Muscle layer of duodenum (tissue), 2 donors: ENCODE data around the gene TMPRSS4.

ENCODE experiments used
- H3K27ac ChIP-seq: one replicate; pipeline ENCODE4 v1.7.0; 2013; ENCODE audit warnings: mild to moderate bottlenecking, low read length
- H3K27me3 ChIP-seq: one replicate; pipeline ENCODE4 v1.7.0; 2013; ENCODE audit warnings: low read depth, mild to moderate bottlenecking, control low read depth, low read length
- H3K36me3 ChIP-seq, 2 donors: one replicate each; pipeline ENCODE4 v1.7.0; 2013; ENCODE audit warnings: low read length in 2 of 2, control low read depth in 1 of 2, mild to moderate bottlenecking in 1 of 2; ENCODE audit not compliant: insufficient read depth in 2 of 2, control insufficient read depth in 1 of 2
- H3K4me1 ChIP-seq, 2 donors: one replicate each; pipeline ENCODE4 v1.7.0; 2013; ENCODE audit warnings: low read length in 2 of 2, mild to moderate bottlenecking in 2 of 2, control low read depth in 1 of 2, moderate library complexity in 1 of 2; ENCODE audit not compliant: insufficient read depth in 2 of 2, control insufficient read depth in 1 of 2
- H3K4me3 ChIP-seq, 2 donors: one replicate each; pipeline ENCODE4 v1.7.0; 2013; ENCODE audit warnings: low read length in 2 of 2, low read depth in 1 of 2, mild to moderate bottlenecking in 1 of 2
- H3K9me3 ChIP-seq, 2 donors: one replicate each; pipeline ENCODE4 v1.7.0; 2013; ENCODE audit warnings: low read length in 2 of 2, control low read depth in 1 of 2, mild to moderate bottlenecking in 1 of 2; ENCODE audit not compliant: control insufficient read depth in 1 of 2
- donor health status: healthy.

TMPRSS4 gene

DNA sequence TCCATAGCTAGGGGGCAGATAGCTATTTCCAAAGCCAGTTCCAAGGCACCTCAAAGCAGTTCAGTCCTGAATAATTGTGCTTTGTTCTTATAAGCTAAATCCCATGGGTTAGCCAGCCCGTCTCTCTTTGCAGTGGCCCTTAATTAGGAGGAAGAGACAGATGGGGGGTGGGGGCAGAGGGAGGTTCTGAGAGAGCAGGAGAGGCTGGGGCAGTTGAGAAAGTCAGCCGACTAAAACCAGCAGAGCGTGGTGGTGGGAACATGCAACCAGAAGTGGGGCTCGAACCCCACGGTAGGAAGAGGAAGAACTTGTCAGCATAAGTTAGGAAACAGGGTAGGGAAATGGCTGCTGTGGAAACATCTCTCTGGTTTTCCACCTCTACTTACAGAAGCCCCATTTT lies 86.6 kb downstream of the TMPRSS4 start:
- Histone ChIP-seq H3K36me3 (no peaks in the 10 kb centered on the region), H3K9me3 (no peaks in the 10 kb centered on the region), H3K27me3 (no peaks in the 10 kb centered on the region)

DNA sequence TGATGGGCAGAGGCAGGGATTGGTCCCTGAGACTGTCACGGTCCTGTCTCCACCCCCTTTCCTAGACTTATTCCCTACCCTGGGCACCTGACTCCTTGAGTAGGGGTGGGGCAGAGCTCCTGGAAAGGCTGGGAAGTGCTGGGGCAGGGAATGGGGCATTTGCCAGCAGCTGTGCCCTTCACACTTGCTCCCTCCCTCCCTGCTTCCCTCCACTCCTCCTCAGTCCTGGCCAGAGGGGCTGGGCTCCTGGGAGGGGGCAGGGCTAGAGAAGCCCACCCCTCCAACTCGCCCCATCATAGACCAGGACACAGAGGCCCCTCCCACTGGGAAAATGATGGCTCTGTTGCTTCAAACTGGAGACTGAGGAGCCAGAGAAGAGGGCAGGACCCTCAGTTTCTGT lies 88.0 kb downstream of the TMPRSS4 start:
- Histone ChIP-seq H3K27ac (no peak overlapping the region), H3K27me3 (no peaks in the 10 kb centered on the region), H3K4me1 (no peaks in the 10 kb centered on the region), H3K4me3 (no peak overlapping the region), H3K9me3 (no peaks in the 10 kb centered on the region), H3K36me3 (no peaks in the 10 kb centered on the region)

More for the DNA sequence above, 86.6 kb downstream of the TMPRSS4 start:
- H3K27ac ChIP-seq, result no peak overlapping the region
- H3K4me1 ChIP-seq, result no peaks in the 10 kb centered on the region
- no peak overlapping the region for H3K4me3 ChIP-seq

DNA sequence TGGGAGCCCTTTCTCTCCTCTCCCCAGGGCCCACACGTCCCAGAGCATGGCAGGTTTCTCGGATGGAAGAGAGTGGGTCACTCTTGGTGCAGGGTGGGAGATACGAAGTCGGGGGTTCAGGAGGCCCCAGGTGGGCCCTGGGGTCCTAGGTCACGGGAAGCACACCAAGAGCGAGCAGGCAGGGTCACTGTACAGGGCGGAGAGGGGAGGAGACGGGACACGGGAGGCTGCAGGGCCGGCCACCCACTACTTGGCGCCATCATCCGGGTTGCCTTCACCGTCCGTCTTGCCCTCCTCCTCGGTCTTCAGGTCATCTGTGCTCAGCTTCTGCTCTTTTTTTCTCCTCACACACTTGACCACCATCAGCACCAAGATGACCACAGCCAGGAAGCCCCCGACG lies 89.8 kb downstream of the TMPRSS4 start:
- Histone ChIP-seq H3K4me1 (peaks cover 0 to 13% of the 10 kb centered on the region in 2 donors), H3K27me3 (no peaks in the 10 kb centered on the region), H3K36me3 (no peaks in the 10 kb centered on the region), H3K9me3 (no peaks in the 10 kb centered on the region), H3K4me3 (no peak overlapping the region), H3K27ac (no peak overlapping the region)

DNA sequence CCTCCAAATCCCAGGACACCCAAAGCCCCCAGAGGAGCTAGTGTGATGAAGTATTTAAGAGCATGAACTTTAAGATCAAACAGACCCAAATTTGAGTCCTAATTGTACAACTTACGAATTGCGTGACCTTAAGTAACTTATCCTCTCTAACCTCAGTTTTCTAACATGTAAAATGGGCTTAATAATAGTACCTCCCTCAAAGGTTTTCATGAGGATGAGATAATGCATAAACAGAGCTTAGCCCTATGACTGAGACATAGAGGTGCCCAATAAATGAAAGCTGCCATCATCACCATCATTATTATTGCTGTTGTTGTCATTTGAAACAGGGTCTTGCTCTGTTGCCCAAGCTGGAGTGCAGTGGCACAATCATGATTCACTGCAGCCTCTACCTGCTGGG lies 90.4 kb downstream of the TMPRSS4 start:
- Histone ChIP-seq H3K27ac (no peak overlapping the region), H3K4me1 (peaks cover 0 to 13% of the 10 kb centered on the region in 2 donors), H3K36me3 (no peaks in the 10 kb centered on the region), H3K9me3 (no peaks in the 10 kb centered on the region), H3K27me3 (no peaks in the 10 kb centered on the region), H3K4me3 (no peak overlapping the region)

DNA sequence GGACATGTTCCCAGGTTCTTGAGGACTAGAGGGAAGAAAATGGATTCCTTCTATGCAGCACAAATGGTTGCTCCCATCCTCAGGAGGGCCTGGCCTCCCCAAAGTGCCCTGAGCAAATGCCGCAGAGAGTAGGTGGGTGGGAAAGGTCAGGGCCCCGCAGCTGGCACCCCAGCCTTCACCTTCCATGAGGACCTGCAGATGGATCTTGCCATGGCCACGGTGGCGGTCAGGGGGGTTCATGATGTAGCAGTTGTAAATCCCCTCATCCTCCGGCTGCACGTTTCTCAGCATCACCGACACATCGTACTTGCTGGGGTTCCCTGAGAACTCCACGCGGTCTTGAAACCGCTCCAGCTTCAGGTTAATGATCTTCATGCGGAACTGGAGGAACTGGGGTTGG lies 91.0 kb downstream of the TMPRSS4 start:
- no peaks in the 10 kb centered on the region for H3K27me3 ChIP-seq
- H3K36me3 ChIP-seq, result no peaks in the 10 kb centered on the region
- no peaks in the 10 kb centered on the region for H3K9me3 ChIP-seq
- H3K4me1 ChIP-seq, result peaks cover 0 to 13% of the 10 kb centered on the region in 2 donors
- no peak overlapping the region for H3K27ac ChIP-seq
- H3K4me3 ChIP-seq, result no peak overlapping the region

DNA sequence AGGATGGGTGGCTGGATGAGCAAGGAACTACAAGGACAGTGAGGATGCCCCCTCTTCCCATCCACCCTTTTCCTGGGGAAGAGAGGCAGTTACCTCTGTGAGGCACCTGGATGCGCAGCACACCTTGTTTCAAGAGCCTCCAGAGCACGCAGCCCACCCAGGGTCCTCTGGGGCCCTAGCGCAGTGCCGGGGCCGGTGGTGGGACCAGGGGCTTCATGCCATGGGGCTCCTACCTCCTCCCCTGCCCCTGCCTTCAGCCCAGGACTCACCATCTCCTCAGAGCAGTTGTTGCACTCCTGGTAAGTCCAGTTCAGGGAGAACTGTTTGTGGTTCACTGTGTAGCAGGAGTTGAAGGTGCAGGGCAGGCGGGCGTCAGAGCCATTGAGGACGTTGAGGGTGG lies 91.4 kb downstream of the TMPRSS4 start:
- Histone ChIP-seq H3K27me3 (no peaks in the 10 kb centered on the region), H3K4me3 (no peak overlapping the region), H3K36me3 (no peaks in the 10 kb centered on the region), H3K27ac (no peak overlapping the region), H3K4me1 (peaks cover 0 to 13% of the 10 kb centered on the region in 2 donors), H3K9me3 (no peaks in the 10 kb centered on the region)

DNA sequence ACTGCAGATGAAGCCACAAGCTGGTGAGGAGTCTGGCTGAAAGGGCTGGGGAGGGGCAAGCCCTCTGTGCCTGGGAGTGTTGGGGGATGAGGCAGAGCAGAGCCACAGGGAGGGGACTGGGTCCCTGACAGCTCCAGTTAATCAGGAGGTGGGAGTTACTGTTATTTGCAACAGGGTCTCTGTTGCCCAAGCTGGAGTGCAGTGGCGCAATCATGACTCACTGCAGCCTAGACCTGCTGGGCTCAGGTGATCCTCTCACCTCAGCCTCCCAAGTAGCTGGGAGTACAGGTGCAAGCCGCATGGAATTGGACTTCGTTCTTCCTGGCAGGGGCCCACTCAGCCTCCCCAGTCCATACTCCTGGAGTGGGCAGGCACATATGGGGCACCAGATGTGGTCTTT lies 91.9 kb downstream of the TMPRSS4 start:
- Histone ChIP-seq H3K4me1 (peaks cover 0 to 13% of the 10 kb centered on the region in 2 donors), H3K36me3 (no peaks in the 10 kb centered on the region), H3K9me3 (no peaks in the 10 kb centered on the region), H3K27me3 (no peaks in the 10 kb centered on the region), H3K27ac (no peak overlapping the region), H3K4me3 (no peak overlapping the region)

DNA sequence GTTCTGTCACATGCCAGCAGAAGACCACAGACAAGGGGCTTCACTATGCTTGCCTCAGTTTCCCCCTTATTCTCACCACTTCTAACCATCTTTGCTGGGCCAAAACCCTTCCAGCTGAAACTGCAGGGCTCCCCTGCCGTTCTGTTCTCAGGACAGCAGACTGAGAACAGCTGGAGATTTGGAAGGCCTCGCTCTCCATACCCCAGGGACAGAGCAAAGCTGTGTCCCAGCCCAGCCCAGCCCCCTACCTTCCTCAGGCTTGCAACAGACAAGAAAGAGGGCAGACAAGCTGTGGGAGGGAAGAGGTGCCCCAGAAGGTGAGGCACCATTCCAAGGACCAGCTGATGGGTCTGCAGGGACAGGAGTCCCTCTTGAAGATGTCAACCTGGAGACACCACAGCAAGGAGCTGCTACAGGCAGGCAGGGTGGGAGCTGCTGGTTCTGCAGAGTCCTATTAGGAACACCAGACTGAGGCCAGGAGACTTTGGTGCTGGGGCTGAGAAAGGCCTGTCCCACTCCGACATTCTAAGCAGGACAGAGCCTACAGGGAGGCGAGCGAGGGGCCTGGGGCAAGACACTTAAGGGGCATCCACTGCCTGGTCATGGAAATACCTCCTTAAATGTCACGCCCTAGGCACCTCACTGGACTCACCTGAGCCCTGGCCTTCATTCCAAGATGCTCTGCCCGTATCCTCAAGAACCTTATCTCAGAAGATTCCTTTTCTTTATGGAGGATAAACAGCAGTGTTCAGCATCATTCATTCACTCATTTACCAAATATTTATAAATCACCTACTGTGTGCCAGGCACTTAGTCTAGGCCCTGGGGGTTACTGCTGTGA lies 92.6 kb downstream of the TMPRSS4 start:
- Histone ChIP-seq H3K9me3 (no peaks in the 10 kb centered on the region), H3K27me3 (no peaks in the 10 kb centered on the region), H3K36me3 (no peaks in the 10 kb centered on the region), H3K27ac (no peak overlapping the region), H3K4me3 (no peak overlapping the region), H3K4me1 (peaks cover 0 to 15% of the 10 kb centered on the region in 2 donors)

DNA sequence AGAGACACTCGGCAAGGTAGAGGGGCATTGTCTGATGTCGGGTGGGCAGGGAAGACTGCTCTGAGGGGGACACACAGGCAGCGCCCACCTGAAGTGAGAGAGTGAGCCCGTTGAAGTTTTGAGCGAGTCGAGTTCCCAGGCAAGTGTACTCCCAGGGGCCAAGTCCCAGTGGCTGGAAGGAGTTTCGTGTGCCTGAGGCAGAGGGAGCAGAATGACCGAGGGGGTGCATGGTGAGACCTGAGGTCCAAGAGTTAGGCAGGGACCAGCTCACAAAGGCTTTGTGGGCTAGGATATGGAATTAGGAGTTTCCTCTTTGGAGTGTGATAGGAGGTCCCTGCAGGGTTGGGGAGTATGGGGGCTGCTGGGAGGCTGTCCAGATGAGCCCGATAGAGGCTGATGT lies 93.4 kb downstream of the TMPRSS4 start:
- peaks cover 0 to 18% of the 10 kb centered on the region in 2 donors for H3K4me1 ChIP-seq
- H3K36me3 ChIP-seq, result no peaks in the 10 kb centered on the region
- no peaks in the 10 kb centered on the region for H3K9me3 ChIP-seq
- no peak overlapping the region for H3K4me3 ChIP-seq
- H3K27ac ChIP-seq, result no peak overlapping the region
- H3K27me3 ChIP-seq, result no peaks in the 10 kb centered on the region

DNA sequence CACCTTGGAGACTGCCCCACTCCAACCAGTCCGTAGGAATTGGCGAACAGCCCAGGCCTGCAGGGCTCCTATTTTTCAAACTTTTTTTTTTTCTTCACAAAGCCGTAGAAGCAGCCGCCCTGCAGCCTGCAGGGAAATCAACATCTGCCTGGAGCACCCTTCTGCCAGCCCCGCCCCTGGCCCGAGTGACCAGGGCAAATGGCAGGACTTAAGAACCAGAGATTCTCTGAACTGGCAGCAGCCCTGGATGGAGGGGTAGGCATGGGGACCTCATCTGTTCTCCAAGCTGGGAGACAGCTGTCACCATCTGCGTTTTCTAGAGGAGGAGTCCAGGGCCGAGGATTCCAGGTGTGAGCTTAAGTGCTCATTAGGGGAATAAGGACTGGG lies 94.0 kb downstream of the TMPRSS4 start:
- no peaks in the 10 kb centered on the region for H3K27me3 ChIP-seq
- H3K9me3 ChIP-seq, result no peaks in the 10 kb centered on the region
- H3K4me3 ChIP-seq, result no peak overlapping the region
- no peaks in the 10 kb centered on the region for H3K36me3 ChIP-seq
- peaks cover 0 to 23% of the 10 kb centered on the region in 2 donors for H3K4me1 ChIP-seq
- no peak overlapping the region for H3K27ac ChIP-seq
